T-helper 1 cell treated with Interleukin-12 subunit alpha and Interleukin-12 subunit beta and Interleukin-4 antibody, amounts not matched to agents 30 ng/mL and 1 ng/mL, for 36 hours (primary cell): ENCODE data around the gene IFIT5. TPM values are rescaled to one million over a fixed set of nuclear protein-coding genes. Genes with fewer than 3 reads are reported as not detected.

Experiments used
- total RNA-seq: library from RNA; stranded (reverse); gene quantifications from 2 replicates; pipeline ENCODE4 v1.2.3, GENCODE V29; 2022

Gene IFIT5
- total RNA-seq, 1 donor from 2014 or later: 32.1 TPM

Other genes with a start within 250 kb of the IFIT5 start
- not detected in 2 replicates for gene CH25H, start 207.3 kb upstream of the IFIT5 start, total RNA-seq
- 13.0 and 14.6 TPM in 2 replicates for gene LIPA, start 162.8 kb upstream of the IFIT5 start, total RNA-seq
- 2.4 and 2.5 TPM in 2 replicates for gene IFIT2, start 112.5 kb upstream of the IFIT5 start, total RNA-seq
- gene IFIT3, start 86.6 kb upstream of the IFIT5 start, total RNA-seq: 11.2 and 11.4 TPM in 2 replicates
- not detected in 2 replicates for gene IFIT1B, start 36.5 kb upstream of the IFIT5 start, total RNA-seq
- gene IFIT1, start 21.9 kb upstream of the IFIT5 start, total RNA-seq: 9.8 and 11.8 TPM in 2 replicates
- not detected in 2 replicates for gene SLC16A12, start 121.0 kb downstream of the IFIT5 start, total RNA-seq
- gene PANK1, start 230.7 kb downstream of the IFIT5 start, total RNA-seq: 3.8 and 6.0 TPM in 2 replicates